BJ (cell line): ENCODE data around the gene OBSCN. TPM values are rescaled to one million over a fixed set of nuclear protein-coding genes. Genes with fewer than 3 reads are reported as not detected.

Experiments used
- CTCF ChIA-PET: fragments of 350-600 bp; formaldehyde crosslinking; extraction: SDS; loops from one replicate; lab custom pipeline; 2021; ENCODE audit warnings: antibody characterized with exemption, inconsistent platforms; lab: Yijun Ruan, JAX
- POLR2A ChIA-PET: fragments of 300-600 bp; sonication (Branson Sonifier 250); formaldehyde crosslinking; extraction: SDS; loops from one replicate; lab custom pipeline; 2021; ENCODE audit warnings: antibody characterized with exemption; lab: Charles Lee
- DNase-seq: peaks from one replicate; pipeline ENCODE4 v3.0.0-alpha.2; 2011; ENCODE audit warnings: low read depth
- H3K27me3 ChIP-seq: 2 replicates; pipeline ENCODE4 v1.6.0; 2011; ENCODE audit warnings: low read length; ENCODE audit not compliant: control insufficient read depth, insufficient read depth
- H3K36me3 ChIP-seq: 2 replicates; pipeline ENCODE4 v1.5.1; 2011; ENCODE audit warnings: low read length; ENCODE audit not compliant: control insufficient read depth, insufficient read depth
- H3K4me3 ChIP-seq: 2 replicates; pipeline ENCODE4 v1.5.1; 2011; ENCODE audit warnings: low read depth, mild to moderate bottlenecking, control low read depth, low read length
- polyA plus RNA-seq: library from polyadenylated mRNA; depleted of rRNA; stranded (reverse); fragments of >200 nt; gene quantifications from 2 replicates; pipeline ENCODE4 v1.2.3, GENCODE V29; 2011
- TF ChIP-seq, protein P1 (sequence below): IDR thresholded peaks from 2 replicates; pipeline ENCODE4 v1.5.1; 2011; ENCODE audit warnings: low read depth, mild to moderate bottlenecking, control low read depth, inconsistent platforms, low read length, moderate library complexity; ENCODE audit not compliant: insufficient read depth

The OBSCN gene
- polyA plus RNA-seq, 1 experiment = 2.9 TPM

DNA sequence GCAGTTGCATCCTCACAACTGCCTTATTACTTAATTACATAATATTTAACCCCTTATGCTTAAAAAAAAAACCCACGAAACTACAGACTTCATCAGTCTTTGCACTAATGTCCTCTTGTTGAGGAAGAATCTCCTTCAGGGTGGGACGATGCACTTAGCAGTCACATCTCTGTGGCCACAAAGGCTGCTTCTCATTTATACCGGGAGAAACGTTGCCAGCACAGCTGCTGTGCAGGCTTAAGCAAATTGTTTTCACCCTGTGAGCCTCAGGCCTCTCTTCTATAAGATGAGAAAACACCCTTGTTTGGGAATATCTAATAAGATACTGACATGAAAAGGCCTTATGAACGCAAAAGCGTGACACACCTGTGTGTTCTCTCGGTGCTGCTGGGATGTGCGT is 2.9 kb upstream of the OBSCN start:
- CTCF ChIA-PET = interaction anchor here (1.4 kb wide), 1 partner anchor 9 kb away, joined by 5 read pairs; no protein-coding TSS in a partner anchor
- H3K36me3 ChIP-seq = no peaks in the 10 kb centered on the region
- POLR2A ChIA-PET = no interaction called here
- no peak overlapping the region for H3K4me3 ChIP-seq
- no peaks in the 10 kb centered on the region for H3K27me3 ChIP-seq
- TF ChIP-seq, protein P1, sequence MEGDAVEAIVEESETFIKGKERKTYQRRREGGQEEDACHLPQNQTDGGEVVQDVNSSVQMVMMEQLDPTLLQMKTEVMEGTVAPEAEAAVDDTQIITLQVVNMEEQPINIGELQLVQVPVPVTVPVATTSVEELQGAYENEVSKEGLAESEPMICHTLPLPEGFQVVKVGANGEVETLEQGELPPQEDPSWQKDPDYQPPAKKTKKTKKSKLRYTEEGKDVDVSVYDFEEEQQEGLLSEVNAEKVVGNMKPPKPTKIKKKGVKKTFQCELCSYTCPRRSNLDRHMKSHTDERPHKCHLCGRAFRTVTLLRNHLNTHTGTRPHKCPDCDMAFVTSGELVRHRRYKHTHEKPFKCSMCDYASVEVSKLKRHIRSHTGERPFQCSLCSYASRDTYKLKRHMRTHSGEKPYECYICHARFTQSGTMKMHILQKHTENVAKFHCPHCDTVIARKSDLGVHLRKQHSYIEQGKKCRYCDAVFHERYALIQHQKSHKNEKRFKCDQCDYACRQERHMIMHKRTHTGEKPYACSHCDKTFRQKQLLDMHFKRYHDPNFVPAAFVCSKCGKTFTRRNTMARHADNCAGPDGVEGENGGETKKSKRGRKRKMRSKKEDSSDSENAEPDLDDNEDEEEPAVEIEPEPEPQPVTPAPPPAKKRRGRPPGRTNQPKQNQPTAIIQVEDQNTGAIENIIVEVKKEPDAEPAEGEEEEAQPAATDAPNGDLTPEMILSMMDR = no peak
- DNase-seq = no peak

DNA sequence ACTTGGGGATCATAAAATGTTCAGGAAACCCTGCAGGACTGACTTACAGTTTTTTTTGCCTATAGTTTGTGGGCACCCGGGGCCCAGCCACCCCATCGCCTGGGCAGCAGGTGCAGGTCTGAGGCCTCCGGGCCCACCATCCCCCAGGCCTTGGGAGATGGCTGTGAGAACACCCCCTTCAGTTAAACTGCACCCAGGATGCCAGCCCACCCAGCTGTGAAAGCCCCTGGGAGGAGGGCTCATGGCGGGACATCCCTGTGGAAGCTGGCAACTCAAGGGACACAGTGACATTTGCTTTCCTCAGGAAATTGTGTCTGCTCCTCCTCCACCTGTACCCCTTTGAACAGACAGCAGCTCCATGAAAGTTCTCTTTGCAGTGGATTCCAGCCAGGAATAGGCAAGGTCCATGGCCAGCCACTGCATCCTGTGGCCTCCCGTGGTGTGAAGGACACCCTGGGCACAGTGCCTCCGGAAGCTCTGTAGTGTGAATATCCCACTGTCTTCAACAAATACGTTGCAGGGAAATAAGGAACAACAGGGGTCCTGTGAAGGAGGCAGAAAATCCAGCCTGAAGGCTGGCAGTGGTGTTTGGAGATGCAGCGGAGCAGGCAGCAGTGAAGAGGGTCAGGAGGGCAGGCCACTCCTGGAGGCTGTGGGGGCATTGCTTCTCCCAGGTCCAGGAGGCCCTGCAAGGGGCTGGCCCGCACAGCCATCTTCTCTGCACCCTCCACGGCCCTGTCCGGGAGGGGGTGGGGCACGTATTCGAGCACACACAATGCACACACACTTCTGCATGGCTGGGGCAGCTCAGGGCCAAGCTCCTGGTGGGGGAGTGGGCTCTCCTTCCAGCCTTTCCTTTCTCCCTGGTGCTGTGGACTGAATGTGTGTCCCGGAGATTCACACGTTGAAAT is 2.1 kb upstream of the OBSCN start:
- Histone ChIP-seq H3K27me3 (no peaks in the 10 kb centered on the region), H3K4me3 (no peak overlapping the region), H3K36me3 (no peaks in the 10 kb centered on the region)
- TF ChIP-seq, protein P1 = no peak
- POLR2A ChIA-PET = interaction anchor here (0.6 kb wide), 1 partner anchor 927 kb away, joined by 5 read pairs; no protein-coding TSS in a partner anchor
- no peak for DNase-seq
- CTCF ChIA-PET = interaction anchor here (0.7 kb wide), 1 partner anchor 187 kb away, joined by 3 read pairs; no protein-coding TSS in a partner anchor

DNA sequence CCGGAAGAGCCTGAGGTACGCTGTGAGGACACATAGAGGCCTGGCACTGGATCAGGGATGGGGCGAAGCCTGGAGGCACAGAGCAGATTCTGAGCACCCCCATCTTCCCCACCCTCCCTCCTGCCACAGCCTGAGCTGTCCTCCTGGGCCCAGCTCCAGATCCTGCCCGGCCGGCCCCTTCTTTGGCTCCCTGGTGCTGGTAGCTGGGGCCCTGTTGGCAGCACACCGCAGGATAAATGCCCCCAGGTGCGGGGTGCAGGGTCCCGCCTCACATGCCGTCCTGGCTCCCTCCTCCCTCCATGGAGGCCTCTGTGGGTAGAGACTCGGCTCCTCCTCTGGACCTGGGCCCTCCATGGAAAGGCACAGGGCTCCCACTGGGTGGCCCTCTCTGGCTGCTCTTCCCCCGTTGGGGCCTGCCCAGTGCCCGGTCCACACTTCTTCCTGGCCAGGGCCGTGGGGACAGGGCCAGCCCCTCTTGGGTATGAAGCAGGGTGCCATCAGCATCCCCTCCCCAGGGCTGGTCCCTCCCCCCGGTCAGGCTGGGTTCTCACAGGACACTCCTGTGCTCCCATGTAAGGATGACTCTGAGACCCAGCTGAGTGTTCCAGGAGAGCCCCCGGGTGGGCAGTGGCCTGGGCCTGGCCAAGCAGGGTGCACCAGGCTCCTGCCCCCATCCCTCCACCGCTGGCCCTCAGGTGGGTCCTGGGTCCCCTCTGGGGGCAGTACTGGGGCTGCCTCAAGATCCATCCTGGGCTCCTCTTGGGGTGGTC is 1.1 kb upstream of the OBSCN start:
- no peaks in the 10 kb centered on the region for H3K36me3 ChIP-seq
- DNase-seq = no peak
- no peaks in the 10 kb centered on the region for H3K27me3 ChIP-seq
- TF ChIP-seq, protein P1 = no peak
- ChIA-PET POLR2A (no interaction called here), CTCF (interaction anchor here (0.7 kb wide), 1 partner anchor 186 kb away, joined by 3 read pairs; no protein-coding TSS in a partner anchor)
- no peak overlapping the region for H3K4me3 ChIP-seq

DNA sequence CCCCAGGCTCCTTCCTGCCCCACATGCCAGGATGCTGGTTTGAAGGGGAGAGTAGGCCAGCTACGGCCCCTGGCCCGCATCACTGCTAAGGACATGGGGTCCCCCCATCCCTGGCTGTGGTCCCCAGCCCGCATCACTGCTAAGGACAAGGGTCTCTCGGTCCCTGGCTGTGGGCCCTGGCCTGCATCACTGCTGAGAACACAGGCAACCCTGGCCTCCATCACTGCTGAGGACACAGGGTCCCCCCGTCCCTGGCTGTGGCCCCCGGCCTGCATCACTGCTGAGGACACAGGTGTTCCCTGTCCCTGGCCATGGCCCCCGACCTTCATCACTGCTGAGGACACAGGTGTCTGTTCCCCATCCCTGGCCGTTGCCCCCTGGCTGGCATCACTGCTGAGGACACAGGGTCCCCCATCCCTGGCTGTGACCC is 448 bp upstream of the OBSCN start:
- ChIA-PET POLR2A (no interaction called here), CTCF (no interaction called here)
- DNase-seq = no peak
- H3K4me3 ChIP-seq = no peak overlapping the region
- TF ChIP-seq, protein P1 = no peak
- H3K36me3 ChIP-seq = no peaks in the 10 kb centered on the region
- no peaks in the 10 kb centered on the region for H3K27me3 ChIP-seq
